NAMALWA (cell line): Measurements from ENCODE around the gene GABRD.

Experiments used
- DNase-seq: peaks from one replicate; pipeline ENCODE4 v3.0.0-alpha.2; 2015; ENCODE audit warnings: low spot score

The GABRD gene

DNA sequence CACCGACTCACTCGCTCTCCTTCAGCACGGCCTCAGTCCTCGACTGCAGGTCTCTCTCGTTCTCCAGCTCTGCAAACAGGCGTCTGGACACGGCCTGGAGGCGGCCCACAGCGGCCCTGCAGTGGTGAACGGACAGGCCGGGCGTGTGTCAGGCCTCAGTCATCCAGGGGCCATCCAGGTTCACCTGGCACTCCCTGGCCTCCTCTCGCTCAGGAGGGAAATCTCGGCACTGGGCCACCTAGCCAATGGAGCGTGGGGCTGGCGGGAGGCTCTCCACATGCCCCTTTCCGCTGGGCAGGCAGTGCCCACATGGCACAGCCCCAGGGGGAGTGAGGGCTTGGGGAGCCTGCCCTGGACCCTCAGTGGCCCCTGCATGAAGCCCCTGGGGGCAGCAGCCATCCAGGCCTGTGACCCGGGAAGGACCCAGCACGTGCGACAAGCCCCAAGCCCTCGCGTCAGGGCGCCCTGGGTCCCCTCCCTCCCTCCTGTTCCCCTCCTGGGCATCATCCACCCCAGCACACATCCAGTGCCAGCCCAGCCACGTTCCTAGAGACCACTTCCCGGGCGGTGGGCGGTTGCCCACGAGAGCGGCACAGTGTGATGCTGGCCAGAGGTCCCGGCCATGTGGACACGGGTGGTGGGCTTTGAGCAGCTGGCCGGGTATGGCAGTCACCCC is 33.6 kb upstream of the GABRD start:
- no peak for DNase-seq

DNA sequence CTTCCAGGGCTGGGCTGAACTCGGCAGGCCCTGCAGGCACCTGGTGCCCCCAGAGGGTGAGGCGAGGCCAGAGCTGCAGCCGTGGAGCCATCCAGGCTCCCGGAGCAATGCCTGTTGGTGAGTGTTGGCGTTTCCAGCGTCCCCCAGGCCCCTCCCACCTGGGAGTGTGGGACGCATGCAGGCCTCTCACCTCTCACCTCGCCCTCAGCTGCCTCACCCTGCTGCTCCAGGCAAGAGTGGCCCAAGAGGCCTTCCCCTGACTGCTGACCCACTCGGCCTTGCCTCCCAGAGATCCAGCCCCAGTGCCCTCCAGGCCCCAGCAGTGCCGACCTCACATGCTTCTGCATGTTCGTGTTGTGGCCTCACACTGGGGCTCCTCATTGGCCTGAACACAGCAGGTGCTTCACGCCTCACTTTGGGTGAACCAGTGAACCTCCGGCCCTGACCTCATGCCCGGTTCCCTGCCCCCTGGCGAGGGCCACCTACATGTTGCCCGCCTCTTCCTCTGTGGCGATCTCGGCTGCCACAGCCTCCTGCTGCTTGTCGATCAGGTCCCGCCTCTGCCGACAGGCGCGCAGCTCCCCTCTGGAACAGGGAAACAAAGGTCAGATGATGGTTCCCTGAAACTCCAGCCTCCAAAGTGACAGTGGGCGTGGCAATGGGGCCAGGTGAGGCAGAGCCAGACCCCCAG is 32.5 kb upstream of the GABRD start:
- DNase-seq: no peak

DNA sequence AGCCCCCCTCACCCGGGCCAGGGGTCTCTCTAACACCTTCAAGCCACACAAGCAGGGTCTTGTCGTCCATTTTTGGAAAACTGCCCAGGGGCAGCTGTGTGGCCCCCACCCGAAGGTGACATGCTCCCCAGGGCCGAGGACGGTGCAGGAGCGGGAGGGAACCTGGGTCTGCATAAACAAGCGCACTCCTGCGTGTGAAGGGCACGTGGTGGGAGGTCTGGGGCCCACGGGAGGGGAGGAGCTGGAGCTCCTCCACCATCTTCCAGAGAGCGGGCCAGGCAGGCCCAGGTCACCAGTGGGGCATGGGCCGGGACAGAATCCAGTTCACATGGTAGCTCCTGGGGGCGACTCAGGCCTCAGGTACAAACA is 32.0 kb upstream of the GABRD start:
- no peak for DNase-seq

DNA sequence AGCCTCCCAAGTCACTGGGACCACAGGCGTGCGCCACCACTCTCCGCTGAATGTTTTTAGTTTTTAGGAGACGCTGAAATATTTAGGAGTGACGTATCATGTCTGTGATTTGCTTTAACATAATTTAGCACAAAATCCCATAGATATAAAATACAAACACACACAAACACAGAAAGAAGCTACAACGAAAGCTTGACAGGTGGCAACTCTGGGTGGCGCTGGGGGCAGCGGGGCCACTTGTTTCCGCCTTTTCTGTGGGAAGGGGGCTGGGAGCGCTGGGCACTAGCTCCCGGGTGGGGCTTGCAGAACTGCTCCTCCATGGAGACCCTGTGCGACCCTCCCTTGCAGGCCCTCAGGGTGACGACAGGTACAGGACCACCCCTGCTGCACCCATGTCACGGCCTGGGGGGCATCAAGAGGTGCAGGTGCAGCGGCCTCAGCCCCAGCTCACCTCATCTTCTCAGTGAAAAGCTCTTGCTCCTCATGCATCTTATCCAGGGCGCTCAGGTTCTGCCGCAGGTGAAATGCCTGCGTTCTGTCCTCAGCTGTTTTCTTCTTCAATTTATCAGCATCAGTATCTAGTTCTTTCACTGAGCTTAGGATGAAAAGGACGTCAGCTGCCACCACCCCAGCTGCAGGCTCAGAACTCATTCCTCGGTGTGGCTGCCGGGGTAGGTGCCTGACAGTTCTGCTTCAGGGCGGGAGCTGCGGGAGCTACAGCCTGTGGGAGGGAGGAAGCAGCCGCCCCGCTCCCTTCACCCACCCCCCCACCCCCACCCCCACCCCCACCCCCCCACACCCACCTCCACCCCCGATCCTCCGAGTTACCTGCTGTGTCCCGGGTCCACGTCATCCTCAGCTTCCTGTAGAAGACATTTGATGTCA is 30.8 kb upstream of the GABRD start:
- DNase-seq: no peak

DNA sequence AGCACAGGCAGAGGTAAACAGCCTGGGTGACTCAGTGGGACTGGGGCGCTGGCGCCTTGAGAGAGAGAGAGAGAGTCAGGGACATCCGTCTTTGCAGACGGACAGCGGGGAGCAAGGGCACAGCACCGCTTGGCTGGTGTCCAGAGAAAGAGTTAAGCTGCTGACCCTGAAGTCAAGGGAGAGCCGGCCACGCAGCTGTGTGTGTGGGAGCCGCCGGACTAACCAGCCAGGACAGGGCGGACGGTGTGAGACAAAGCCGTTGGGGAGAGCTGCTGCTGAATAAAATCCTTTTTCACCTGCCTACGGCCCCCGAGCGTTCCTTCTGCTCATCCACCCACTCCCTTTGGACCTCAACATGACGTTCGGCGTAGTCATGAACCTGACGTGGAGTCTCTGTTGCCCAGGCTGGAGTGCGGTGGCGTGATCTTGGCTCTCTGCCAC is 30.0 kb upstream of the GABRD start:
- DNase-seq: no peak

DNA sequence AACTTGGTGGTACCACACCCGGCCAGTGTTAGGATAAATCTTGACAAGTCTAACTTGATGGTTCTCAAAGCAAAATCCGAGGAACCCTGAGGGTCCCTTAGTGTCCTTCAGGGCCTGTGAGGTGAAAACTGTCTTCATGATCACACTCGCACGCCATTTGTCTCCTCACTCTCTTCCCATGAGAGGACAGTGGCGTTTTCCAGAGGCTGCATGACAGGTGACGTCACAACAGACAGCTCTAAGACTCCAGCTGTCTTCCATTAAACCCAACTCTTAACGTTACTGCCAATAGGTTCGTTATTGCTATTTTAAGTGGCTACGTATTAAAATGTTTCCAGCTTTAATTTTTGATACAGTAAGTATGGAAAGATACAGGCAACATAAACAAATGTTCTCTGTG is 29.4 kb upstream of the GABRD start:
- DNase-seq: no peak

DNA sequence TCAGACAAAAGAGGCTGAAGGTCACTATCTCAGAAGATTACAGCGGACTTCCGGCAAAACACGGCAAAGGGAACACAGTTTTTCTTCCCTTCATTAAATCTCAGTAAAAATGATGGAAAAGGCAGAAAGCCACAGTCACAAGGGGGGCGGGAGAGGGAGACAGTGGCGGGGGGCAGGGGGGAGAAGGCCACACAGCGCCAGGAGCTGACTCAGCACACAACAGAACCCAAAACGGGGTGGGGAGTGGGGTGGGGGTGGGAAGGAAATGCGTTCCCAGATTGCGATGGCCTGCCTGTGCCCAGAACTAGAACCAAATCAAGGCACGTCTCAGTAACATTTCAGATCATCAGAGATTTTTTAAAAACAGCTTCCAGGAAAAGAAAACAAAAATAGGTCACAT is 28.9 kb upstream of the GABRD start:
- no peak for DNase-seq

DNA sequence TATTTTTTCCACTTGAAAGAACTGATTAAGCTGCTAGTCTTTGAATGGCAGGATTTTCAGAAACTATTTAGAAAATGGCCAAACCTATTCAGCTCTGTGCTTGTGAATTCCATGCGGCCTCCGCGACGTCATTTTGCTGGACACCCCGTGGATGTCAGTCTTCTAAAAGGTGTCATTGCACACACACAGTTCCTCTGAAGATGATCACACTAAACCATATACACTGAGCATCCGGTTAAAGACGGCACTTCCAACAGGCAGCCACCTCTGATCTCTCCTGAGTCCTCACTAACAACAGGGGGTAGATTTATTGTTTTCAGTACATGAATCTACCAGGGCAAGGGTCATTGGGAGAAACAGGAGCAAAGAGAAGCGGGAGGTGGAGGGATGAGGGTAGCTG is 24.6 kb upstream of the GABRD start:
- no peak for DNase-seq

DNA sequence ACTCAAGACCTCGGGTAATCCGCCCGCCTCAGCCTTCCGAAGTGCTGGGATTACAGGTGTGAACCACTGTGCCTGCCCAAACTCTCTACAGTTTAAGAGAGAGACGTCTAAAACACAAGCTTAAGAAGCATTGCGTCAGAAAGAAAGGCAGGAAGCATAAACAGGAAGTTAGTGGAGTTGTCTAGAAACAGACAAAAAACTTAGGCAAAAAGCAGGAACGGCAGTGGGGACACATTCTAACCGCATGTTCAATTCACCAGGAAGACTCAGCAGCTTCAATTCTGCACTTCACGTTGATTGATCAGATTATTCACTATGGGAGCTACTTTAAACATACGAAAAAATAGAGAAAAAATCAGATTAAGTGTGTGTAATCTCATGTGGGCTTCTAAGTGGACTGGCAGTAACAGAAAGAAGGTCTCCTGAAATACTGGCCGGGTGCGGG is 22.9 kb upstream of the GABRD start:
- peak; percentile 54 for DNase-seq

DNA sequence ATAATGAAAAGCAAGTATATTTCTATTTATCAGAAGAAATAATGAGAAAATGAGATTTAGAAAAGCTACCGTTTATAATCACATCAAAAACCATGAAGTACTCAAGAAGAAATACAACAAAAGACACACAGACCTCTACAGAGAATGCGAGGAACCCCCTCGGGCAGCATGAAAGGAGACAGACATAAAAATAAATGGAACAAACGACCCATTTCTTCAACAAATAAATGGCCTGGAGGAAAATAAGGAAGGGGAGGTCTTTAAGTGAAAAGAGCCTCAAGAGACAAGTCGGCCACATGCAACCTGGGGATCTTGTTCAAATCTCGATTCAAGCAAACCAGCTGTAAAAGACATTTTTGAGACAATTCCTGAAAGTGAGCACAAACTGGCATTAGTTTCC is 21.6 kb upstream of the GABRD start:
- no peak for DNase-seq

DNA sequence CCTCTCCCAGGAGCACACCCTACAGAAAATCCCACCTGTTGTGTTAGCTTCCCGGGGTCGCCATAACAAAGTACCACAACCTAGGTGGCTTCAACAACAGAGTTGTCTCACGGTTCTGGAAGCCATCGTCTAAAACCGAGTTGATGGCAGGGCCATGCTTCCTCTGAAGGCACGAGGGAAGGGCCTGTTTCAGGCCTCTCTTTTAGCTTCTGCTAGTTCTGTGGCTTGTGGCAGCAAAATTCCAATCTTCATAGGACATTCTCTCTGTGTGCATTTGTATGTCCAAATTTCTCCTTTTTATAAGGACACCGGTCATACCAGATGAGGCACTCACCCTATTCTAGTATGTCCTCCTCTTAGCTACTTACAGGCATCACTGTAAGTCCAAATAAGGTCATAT is 18.7 kb upstream of the GABRD start:
- DNase-seq: no peak

DNA sequence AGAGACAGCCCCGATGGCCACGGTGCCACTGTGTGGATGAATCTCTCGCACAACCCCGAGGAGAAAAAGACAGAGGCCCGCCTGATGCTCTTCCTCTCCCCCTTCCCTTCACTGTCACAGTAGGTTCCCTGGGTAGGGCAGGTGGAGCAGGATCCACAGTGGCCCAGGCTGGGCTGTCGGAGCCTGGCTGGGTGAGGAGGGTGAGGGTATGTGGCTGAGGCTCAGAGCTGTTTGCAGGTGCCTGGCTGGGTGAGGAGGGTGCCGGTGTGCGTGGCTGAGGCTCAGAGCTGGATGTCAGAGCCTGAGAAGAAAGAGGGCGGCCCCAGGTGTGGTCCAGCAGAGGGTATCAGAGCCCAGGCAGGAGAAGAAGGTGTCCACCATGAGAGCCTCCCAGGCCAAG is 18.3 kb upstream of the GABRD start:
- no peak for DNase-seq

DNA sequence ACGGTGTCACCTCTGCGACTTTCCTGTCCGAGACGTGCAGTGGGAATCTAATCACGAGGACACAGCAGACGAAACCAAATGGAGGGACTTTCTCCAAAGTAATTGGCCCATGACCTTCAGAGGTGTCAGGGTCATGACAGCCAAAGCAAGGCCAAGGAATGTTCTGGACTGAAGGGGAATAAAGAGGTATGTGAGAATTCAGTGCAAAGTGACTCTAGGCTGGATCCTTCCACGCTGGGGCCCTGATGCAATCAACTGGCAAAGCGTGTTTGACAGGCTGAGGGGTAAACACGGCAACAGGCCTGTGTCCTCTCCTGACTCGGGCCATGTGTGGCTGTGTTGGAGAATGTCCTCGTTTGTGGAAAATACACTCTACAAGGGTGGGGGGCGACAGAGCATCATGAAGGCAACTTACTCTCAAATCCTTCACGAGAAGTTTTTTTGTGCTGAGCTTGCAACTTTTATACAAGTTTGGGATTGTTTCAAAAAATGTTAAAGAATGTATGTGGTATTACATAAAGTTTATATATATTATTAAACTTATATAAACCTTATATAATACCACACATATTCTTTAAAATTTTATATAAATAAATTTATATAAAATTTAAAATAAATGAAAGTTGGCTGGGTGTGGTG is 17.3 kb upstream of the GABRD start:
- DNase-seq: no peak

DNA sequence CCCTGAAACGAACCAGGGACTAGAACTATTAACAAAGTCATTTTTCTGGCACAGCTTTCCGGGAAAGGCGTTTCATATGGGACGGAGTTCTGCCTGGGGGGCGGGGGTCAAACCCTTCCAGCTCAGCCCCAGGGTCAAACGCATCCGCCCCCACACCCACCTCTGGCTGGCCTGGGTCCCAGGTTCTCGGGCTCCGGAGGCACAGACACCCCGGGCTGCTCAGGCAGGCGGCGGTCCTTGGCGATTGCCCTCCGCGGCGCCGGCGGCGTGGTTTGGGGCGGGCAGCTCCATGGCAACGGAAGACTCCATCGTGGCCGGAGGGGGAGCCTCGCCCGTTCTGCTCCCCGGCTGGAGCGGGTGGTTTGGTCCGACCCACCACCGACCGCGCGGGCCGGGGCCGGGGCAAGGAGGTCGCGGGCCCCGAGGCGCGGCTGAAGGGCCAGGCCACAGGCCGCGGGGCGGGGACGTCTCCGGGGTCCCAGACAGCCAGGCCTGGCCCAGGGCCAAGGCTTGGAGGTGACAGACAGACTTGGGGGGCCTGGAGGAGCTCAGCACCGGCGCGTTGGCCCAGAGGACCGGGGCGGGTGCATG is 15.5 kb upstream of the GABRD start, which contains the start of gene CFAP74:
Gene CFAP74, minus strand, starts transcription at position 246 of the 591 bp plus-strand sequence. CDS start 12,830 bp downstream, outside the sequence.
- no peak for DNase-seq

DNA sequence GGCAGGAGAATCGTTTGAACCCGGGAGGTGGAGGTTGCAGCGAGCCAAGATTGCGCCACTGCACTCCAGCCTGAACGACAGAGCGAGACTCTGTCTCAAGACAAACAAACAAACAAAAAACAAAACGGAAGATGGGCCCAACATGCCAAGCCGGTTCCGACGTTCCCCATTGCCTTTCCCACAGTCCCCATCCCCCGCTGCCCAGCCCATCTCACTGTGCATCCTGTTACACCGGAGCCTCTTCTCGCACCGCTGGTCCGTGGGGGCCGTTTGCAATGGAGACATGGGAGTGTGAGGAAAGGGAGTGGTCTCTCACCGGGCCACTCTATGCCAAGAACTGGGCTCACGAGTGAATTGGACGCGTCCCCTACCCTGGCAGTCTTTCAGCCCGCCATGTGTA is 14.3 kb upstream of the GABRD start:
- DNase-seq: no peak

DNA sequence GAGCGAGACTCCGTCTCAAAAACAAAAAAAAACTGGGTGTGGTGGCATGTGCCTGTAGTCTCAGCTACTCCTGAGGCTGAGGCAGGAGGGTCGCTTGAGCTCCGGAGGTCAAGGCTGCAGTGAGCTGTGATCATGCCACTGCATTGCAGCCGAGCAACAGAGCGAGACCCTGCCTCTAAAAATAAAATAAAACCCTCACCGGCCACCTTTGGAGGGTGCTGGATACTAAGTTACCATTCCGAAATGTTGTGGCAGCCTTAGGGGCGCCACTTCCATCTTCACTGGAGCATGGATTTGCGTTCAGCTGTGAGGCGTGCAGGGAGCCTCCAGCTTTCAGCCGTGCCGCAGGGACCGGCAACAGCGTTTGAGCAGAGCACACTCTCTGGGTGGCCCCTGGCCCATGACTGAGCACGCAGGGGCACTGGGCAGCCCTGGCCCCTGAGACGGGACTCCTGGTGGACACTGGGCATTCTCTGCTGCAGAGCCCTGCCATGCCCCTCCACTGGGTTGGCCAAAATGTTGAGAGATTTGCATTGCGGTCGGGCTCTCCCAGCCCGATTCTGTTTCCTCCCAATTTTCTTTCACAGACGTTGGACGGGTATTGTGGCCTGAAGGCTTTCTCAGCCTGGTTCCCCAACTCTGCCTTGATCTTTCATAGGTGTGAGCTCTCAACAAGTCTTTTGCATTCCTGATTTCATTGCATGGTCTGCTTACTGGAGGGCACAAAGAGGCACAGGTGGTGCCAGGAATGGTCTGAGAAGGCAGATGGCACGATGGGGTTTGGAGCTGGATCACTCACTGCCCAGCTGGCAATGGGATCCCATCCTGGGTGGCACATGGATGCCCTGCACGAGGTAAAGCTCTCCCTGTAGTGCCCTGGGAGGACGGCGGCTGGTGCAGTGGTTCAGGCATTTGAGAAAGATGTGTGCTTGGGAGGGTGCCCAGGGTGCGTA is 9.8 kb upstream of the GABRD start:
- no peak for DNase-seq

DNA sequence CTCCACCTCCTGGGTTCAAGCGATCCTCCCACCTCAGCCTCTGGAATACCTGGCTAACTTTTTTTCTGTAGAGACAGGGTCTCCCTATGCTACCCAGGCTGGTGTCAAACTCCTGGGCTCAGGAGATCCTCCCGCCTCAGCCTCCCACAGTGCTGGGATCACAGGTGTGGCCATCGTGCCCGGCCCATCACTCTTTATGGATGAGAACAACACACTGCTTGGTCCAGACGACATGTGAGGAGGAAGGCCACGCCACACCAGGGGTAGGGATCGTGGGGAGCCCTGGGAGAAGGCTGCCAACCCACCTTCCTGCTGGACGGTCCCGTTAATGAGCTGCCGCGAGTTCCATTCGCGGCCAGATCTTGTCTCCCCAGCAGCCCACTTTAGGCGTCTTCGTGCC is 5.0 kb upstream of the GABRD start:
- DNase-seq: no peak

DNA sequence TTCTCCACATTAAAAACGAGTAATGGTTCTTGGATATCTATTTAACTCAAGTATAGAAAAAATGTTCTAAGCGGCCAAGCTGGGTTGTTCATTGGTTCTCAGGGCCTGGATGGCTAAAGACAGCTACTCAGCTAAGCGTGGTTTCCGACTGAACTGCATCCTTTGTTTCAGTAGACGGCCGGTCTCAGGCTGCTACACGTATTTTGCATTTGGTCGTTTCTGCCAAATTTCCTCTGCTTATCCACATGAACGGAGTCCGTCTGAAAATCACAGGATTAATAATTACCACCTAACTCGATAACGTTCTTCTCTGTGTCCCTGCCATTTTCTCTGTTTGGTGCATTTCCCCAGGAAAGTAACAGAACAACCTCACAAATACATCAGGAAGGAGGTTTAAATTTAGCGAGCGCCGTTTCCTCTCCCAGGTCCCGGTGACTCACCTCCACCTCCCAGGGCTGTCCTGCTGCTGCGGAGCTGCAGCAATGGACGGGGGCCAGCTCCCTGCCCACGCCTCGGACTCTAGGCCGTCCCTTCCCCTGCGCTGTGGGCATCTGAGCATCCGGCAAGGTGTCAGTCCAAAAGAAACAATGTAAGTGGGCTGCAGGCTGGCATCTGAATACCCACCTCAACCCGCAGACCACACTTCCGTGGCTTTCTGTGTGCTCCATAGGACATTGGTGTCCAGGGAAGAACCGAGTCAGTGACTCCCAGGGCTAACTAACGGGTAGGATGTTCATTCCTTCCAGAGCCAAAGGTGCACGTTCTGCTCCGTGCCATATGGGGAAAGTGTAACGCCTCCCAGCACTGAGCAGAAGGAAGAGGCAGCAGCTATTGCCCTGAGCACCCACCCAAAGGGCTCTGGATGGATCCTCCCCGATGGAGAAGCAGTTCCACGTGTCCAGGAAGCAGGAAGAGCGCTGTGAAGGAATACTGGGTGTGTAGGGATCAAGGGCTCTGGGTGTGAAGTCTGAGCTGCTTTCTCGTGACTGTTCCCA is 4.1 kb upstream of the GABRD start:
- no peak for DNase-seq

DNA sequence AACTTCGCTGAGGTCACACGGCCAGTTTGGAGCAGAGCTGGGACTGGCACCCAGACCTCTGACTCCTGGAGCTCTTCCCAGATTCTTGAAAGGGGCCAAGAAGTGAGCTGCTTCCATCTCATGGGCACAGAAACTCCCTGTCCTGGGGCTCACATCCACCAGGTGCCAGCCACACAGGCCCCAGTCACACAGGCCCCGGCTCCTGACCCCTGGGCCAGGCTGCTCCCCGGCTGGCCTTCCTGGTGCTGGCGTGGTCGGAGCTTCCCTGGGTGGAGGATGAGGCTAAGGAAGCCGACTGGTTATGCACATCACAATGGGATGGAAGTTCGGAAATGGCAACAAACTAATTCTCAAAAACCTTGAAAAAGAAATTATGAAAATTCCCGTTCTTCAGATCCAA is 3.0 kb upstream of the GABRD start:
- DNase-seq: no peak
